Fibroblast of peridontal ligament (primary cell): ENCODE results near the gene USP20.
"Not testable (repeated sequence)": the region's sequence is repeated elsewhere in the genome, so short reads cannot be mapped to it uniquely, and the experiment has no call there.

ENCODE experiments used
- DNase-seq: peaks from one replicate; pipeline ENCODE4 v3.0.0-alpha.2; 2010; ENCODE audit errors: extremely low read depth

USP20 gene

DNA sequence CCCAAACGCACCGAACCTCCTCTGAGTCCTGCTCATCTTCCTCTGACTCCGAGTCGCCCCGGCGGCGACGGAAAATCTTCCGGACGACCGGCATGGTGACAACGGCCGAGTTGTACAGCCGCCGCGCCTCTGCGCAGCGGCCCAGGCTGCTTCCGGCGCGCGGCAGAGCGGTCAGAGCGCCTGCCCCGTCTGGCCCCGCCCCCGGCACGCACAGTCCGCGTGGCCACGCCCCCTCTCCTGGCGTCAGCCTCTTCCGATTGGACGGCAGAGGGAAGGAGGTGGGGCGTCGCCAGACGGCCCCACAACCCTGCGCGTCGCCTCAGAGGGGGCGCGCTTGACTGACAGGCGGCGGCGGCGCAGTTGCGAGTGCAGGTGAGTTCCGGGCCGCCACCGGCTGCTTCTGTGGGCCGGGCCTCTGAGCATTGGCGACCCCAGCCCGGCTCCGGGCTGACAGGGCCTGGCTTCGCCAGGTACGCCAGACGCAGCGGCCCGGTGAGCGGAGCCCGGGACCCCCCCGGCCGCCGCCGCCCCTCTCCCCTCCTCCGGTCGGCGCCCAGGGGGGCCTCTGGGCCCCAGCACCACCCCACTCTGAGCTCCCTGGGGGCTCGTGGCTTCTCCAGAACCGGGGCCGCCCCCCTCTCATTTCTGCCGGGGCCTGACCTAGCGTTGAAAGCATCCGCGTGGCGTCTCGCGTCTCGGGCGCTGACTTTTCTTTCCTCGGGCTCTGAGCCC, at the start of gene USP20, which contains the start of gene C9orf78:
USP20 (plus strand) TSS at position 331 of the 732 bp plus-strand sequence. CDS start 17,098 bp downstream, outside the sequence.
C9orf78 (minus strand) TSS at position 148 of the 732 bp plus-strand sequence; CDS start at position 94, 54 bp downstream.
- DNase-seq, result peak; percentile 85

DNA sequence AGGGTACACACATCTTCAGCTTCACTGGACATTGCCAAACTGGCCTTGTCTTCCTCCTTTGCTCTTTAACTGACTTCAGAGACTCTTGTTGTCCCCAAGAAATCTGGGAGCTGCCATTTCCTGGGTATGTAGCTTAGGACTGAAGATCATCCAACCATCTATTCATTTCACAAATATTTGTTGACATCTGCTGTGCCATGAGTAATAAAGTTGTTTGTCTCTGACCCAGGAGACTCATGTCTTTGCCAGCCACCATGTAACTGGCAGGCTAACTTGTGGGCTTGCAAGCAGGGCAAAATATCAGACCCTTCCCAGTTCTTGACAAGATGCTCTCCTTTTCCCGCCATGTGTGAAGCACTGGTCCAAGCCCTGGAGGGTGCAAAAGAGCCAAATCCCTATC, 49.4 kb upstream of the USP20 start:
- no peak for DNase-seq

DNA sequence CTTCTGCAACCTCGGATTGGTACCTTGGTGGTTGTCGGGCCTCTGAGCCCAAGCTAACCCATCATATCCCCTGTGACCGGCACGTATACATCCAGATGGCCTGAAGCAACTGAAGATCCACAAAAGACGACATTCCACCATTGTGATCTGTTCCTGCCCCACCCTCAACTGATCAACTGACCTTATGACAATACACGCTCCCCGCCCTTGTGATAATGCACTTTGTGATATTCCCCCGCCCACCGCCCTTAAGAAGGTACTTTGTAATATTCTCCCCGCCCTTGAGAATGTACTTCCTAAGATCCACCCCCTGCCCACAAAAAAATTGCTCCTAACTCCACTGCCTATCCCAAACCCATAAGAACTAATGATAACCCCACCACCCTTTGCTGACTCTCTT, 48.8 kb upstream of the USP20 start:
- no peak for DNase-seq

DNA sequence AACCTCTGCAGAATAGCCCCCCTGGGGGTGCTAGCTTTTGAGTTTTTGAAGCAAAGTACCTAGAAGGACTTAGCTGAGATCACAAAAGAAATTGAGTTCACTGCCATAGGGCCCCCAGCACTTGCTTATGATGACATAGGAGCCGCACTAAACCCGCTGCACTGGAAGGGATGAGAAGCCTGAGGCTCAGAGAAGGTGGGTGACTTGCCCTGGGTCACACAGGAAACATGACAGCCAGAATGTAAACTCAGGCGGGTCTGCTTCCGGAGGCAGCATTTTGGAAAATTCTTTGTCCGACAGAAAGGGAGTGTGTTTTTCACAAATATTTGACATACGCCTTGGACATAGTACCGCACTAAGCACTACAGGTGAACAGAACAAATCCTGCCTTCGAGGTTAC, 40.7 kb upstream of the USP20 start:
- no peak for DNase-seq

DNA sequence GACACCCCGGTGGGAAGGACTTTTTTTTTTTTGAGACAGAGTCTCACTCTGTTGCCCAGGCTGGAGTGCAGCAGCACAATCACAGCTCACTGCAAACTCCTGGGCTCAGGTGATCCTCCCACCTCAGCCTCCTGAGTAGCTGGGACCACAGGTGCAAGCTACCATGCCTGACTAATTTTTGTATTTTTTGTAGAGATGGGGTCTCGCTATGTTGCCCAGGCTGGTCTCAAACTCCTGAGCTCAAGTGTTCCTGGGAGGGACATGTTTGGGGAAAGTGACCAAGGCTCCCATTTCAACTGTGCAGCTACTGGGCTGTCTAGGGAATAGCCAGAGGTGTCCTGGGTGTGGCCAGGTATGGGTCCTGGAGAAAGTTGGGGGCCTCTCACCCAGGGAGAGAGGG, 39.2 kb upstream of the USP20 start:
- not testable (repeated sequence) for DNase-seq

DNA sequence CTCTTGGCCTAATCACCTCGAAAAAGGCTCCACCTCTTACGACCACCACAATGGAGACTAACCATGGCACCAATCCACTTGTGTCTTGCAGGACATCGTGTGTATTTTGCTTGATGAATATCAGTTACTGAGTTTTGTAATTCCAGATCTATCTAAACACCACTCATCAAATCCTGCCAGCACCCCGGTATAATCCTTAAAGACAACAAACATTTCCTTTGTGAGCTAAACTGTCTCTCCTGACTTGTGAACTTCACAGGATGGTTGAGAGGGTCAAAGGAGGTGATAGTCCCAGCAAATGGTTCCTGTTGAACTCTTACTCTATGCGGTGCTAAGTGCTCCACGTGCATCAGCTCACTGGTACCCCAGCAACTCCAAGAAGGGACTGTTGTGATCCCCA, 36.3 kb upstream of the USP20 start:
- no peak for DNase-seq

DNA sequence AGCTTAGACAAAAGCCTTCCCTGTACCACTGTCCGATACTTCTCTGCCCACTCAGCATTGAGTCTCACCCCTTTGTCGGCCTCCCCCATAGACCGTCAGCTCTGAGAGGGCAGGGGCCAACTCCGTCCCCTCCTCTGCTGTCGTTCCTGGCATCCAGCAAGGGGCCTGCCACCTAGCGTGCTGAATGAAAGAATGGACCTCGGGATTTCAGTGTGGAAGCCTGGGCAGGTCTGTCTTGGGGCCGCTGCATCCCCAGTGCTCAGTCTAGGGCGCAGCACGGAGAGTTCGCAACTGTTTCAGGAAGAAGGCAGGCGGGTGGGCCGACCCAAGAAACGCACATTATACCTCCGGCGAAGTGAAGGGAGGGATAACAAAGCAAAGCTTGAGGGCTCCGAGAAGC, 33.8 kb upstream of the USP20 start:
- DNase-seq, result no peak

DNA sequence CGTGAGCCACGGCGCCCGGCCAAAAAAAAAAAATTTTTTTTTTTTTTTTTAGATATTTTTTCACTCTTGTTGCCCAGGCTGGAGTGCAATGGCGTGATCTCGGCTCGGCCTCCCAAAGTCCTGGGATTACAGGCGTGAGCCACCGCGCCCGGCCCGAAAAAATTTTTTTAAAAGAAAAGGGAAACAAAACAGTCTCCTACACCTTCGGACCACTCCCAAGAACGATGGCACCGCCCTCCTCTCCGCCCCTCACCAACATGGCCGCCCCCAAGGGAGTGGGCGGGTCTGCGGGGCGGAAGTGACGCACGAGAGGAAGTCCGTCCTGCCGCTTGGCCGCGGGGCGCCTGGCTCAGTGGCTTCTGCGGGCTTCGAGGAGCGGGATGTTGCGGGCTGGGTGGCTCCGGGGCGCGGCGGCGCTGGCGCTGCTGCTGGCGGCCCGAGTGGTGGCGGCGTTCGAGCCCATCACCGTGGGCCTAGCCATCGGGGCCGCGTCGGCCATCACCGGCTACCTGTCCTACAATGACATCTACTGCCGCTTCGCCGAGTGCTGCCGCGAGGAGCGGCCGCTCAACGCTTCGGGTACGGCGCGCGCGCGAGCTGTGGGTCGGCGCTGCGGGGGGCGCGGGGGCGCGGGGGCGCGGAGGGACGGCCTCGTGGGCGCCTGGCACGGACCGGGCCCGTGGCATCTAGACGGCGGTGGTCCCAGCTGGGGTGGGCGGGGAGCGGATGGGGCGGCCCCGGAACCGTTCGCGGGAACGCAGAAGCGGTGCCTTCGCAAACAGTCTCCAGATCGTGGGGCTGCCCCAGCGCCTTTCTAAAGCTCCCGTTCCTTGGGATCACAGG, 32.2 kb upstream of the USP20 start, which contains the start of gene TOR1B:
TOR1B (plus strand) TSS at position 352 of the 843 bp plus-strand sequence; CDS start at position 381, 29 bp downstream.
- peak; percentile 89 for DNase-seq

DNA sequence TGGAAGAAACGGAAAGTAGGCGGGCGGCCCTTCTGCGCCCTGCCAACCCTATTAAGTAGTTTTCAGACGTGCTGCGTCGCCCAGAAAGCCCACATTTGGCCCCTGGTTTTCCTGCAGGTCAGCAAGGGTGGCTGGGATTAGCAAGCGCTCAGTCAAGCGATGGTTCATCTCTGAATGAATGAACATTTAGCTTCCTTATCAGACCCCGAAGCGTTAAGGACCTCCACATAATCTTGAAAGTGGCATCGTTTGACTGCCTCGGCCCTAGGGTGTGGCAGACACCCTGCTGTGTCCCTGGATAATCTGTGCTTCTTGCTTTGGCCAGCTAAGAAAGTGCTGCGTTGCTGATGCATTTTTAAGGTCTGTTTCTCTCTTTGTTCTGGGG, 31.6 kb upstream of the USP20 start:
- peak; percentile 8 for DNase-seq

DNA sequence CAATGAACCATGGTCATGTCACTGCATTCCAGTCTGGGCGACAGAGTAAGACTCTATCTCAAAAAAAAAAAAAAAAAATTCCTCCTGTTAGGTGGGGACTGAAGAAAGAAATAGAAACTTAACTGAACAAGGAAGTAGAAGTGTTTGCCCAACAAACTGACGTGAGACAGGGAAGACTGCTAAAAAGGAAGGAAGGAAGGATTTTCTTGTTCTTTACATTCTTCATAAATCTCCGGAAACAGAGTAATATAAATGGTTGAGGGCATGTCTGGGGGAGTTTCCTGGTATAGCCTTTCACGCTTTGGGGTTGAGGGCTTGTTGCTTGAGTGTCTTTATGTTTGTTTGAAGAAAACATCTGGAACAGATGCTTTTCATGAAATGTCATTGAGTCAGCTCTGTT, 29.2 kb upstream of the USP20 start:
- DNase-seq, result no peak

DNA sequence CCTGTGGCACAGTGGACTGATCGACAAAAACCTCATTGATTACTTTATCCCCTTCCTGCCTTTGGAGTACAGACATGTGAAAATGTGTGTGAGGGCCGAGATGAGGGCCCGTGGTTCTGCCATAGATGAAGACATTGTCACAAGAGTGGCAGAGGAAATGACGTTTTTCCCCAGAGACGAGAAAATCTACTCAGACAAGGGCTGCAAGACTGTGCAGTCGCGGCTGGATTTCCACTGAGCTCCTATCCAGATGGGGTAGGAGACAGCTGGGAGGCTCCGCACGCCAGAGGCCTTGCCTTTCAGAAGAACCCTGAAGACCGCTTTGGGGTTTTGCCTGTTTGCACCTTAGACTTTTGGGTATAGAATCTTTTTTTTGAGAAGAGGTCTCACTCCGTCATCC, 25.9 kb upstream of the USP20 start:
- no peak for DNase-seq

DNA sequence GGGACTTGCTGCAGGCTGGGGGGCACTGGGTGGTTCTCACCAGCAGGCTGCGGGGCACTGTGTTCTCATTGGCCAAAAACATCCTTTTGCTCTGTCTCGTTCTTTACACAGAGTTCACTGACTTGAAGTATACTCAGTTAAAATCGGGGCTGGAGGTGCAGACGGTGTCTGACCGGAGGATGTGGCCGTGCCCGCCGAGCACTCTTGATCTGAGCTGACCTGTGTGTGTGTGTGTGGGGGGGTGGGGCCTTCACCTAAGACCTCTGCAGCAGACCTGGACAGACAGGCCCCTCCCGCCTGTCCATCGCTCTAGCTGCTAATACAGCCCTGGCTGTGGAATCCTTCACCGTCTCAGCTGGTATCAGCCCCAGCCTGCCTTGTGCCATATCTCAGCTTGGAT, 25.1 kb upstream of the USP20 start:
- no peak for DNase-seq

DNA sequence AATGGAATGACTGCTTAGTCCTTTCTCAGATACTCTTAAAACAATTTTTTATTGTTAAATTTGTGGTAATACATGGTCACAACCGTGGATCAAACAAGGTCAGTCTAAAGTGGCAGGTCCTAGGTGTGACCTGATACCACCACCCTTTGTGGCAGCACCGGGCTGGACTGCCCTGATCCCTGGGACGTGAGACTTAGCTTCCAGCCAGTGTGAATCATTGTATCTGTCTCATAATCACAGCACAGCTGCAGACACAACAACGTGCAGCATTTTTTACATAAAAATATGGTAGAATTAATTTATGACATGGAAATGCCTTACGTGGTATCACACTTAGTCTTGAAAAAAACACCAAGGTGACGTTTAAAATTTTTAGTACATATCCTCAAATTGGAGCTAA, 24.5 kb upstream of the USP20 start:
- DNase-seq, result no peak

DNA sequence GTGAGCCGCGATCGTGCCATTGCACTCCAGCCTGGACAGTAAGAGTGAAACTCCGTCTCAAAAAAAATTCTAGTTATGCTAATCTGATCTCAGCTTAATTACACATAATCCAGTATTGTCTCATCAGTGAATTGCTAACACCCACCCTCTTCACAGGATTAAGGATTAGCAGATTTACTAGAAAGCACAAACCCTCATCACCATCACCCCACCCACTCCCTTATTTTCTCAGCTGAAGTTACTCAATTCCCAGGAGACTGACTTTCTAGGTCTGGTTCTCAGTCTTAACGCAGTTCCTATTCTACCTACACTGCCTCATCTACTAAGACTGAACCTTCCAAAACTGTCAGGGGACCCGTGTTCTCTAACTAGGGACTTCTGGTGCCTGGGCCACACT, 23.3 kb upstream of the USP20 start:
- peak; percentile 9 for DNase-seq

DNA sequence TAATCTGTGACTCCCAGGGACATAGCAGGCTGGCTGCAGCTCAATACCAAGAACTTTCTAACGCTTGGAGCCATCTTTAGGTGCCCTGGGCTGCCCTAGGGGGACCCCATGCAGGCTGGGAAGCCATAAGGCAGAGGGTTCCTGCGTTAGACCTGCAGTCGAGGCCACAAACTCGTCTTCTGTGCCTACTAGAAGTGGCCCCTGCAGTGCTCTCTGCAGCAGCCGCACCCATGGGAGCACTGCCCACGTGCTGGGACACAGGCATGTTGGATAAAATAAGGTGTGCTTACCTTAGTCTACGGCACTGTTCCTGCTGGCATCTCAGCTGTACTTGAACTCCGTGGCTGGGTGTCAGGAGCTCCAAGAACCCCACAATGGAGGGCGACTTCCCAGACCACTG, 22.9 kb upstream of the USP20 start:
- no peak for DNase-seq

DNA sequence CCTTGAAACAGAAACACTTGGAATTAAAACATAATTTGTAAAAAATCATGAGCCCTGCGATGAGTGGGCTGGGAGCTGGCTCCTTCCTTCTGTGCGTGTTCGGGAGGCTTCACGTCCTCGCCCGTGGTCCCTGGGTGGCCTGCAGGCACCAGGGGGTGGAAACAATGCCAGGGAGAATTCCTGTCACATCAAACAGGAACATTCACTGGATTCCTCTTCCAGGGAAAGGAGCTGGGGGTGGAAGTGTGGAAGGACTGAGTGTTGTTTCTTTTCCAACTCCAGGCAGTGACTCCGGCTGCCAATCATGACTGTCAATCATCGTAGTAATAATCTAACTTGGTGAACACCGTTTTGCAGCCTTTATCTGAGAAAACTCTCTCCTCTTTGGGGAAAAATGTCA, 21.6 kb upstream of the USP20 start:
- no peak for DNase-seq

DNA sequence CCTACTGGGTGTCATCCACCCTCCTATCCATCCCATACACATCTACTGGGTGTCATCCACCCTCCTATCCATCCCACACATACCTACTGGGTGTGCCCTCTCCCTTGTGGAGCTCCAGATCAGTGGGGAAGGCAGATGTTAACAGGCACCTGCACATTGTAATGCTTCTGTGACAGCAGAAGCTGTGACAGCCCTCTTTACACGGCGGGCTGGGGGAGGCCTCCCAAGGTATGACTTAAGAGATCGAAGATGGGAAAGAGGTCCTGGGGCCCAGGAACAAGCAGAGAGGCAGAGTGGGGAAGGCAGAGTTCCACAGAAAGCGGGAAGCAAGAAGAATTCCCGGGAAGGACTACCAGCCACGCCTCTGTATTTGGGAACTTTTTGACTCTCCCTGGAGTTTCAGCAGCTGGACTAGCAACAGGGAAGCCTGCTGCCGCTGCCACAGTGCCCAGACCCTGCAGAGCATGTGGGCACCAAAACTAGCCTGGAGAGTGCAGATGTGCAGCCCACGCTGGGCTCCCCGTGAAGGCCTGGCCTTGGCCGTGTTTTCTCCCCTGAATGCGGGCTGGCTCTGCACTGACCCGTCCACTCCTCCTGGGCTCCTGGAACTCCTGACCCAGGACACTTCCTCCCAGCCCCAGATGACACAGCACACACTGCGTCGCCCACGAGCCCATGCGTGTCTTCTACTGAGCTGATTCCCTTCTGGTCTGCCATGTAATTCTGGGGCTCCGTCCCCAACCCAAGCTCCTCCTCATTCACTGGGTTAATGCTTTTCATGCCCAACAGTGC, 20.6 kb upstream of the USP20 start:
- DNase-seq, result no peak

DNA sequence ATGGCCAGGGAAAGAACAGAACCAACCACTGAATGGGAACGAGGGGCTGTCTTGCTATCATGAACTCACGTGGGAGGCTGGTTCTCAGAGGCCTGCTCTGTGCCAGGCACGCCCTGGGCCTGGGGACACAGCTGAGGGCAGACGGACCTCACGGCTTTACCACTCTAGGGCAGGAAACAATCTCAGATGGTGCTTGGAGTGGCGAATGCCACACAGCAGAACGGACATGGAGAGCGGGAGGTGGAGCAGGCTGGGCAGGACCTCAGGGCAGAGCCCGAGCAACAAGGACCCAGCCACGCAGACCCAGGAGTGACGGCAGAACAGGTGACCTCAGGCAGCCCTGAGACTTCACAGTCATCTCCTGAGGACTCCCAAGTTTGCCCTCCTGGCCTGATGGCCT, 20.0 kb upstream of the USP20 start:
- DNase-seq, result no peak

DNA sequence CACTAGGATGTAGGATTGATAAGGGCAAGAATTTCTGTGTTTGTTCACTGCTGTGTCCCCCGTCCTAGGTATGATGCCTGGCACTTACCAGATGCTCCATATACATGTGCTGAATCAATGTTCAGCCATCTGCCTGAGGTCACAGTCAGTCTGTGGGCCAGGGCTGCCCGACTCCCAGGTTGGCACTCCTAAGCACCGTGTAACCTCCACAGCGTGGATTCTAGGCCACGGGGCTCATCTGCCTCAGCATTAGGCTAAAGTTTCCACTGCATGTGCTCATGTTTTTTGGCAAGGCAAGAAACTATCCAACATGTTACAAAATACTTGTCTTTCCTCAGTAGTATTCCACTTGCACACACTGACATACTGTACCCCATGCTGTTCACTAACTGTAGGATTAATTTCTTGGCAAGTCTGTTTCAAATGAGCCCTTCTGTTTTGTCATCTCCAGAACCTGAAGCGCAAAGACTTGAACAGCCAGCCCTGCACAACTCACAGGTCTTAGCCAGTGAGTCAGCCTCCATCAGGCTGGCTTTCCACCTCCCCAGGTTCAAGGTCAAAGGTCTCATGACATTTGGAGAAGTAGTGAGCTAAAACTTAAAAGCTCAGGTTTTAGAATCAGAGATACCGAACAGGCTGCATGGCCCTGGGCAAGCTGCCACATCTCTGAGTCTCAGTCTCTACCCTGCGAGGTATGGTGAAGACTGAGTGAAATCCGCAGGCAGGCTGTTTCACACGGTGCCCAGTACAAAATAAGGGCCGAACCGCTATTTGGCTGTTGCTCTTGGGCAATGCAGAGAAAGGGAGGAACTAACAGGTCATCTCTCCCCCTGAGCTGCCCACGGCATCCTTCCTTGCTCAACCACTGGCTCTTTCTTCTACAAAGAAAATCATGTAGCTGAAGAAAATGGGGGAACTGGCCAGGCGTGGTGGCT, 18.5 kb upstream of the USP20 start:
- DNase-seq, result no peak

DNA sequence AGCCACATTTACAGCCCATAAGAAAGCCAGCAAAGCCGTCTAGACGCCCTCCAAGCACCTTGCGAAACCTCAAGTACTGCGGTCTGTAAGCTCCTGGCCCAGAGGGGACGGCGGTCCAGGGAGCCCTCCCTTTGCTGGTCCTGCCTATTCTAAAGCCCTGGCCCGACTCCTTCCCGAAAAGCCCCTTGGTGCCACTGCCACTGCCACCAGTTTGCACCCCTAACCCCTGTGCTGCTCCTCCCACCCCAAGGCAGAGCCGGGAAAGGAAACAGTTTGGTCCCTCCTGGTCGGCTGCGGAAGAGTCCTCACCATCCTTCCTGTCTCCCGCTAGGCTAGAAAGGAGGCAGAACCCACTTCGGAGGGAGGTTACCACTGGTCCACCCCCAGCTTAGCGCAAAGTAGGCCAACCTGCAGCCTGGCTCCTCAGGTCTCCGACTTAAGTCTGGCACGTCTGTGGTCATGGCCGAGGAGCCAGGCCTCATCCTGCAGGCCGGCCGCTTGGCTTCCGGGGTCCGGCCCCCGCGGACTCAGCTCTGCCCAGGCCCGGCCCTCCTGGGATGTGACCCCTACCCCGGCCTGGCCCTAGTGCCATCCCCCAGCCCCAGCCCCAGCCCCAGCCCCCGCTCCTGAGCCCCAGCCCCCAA, 12.2 kb upstream of the USP20 start:
- DNase-seq, result peak; percentile 25

DNA sequence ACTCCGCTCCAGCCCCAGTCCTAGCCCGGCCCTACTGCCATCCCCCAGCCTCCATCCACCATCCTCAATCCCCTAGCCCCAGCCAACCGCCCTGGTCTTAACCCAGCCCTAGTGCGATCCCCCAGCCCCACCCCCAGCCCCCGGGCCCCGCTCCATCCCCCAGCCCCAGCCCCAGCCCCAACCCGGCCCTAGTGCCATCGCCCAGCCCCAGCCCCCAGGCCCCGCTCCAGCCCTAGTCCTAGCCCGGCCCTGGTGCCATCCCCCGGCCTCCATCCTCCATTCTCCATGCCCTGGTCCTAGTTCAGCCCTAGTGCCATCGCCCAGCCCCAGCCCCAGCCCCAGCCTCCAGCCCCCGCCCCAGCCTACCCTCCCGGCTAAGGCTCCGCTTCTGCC, 11.7 kb upstream of the USP20 start:
- no peak for DNase-seq
